ENCODE measurements around the gene SLC1A7. TPM values are rescaled to one million over a fixed set of nuclear protein-coding genes. Genes with fewer than 3 reads are reported as not detected.
A peak's percentile ranks its signal among the peaks of the same experiment; 100 is the strongest.

Gene SLC1A7
- total and polyA plus RNA-seq, 2 of the 13 experiments (the other 11 are each of a cell fraction or from before 2014, with no cell fraction given), result 0.04 to 2.0 TPM

GRCh38 chr1:53075761-53076163 is 66.7 kb downstream of the SLC1A7 start (continued):
- TF ChIP-seq ZNF574 (CRISPR knock-in tag; IDR thresholded peaks at IDR 0.05) (0 out of 2 replicates have a peak, but pooled peaks have one; percentile 13), FOXC1 (CRISPR knock-in tag; IDR thresholded peaks at IDR 0.05; ENCODE audit: borderline replicate concordance) (no peak), HIC2 (CRISPR knock-in tag; IDR thresholded peaks at IDR 0.05; ENCODE audit: low read depth) (peak; percentile 89), NR2F2 (IDR thresholded peaks at IDR 0.05; ENCODE audit: borderline replicate concordance, low read depth) (peak; percentile 88), REL (CRISPR knock-in tag; conservative IDR thresholded peaks at IDR 0.05) (no peak), POGZ (CRISPR knock-in tag; IDR thresholded peaks at IDR 0.05) (peak; percentile 50; the same call in 1 of the 2 replicates), ZBTB7A (CRISPR knock-in tag; IDR thresholded peaks at IDR 0.05) (peak; percentile 78), USF2 (IDR thresholded peaks at IDR 0.05; ENCODE audit: low read depth, low read length) (no peak), USF2 (CRISPR knock-in tag; IDR thresholded peaks at IDR 0.05; ENCODE audit: borderline replicate concordance) (no peak), GATAD2A (CRISPR knock-in tag; IDR thresholded peaks at IDR 0.05) (no peak; the same call in 1 of the 2 replicates), HNRNPK (IDR thresholded peaks at IDR 0.05; ENCODE audit: low read depth, low read length, poor library complexity, severe bottlenecking) (no peak), NR2F1 (CRISPR knock-in tag; IDR thresholded peaks at IDR 0.05) (peak; percentile 76 to 88), KMT2B (CRISPR knock-in tag; IDR thresholded peaks at IDR 0.05) (no peak), SMYD3 (CRISPR knock-in tag; IDR thresholded peaks at IDR 0.05) (no peak), HDAC1 (CRISPR knock-in tag; IDR thresholded peaks at IDR 0.05) (peak; percentile 74), EP300 (IDR thresholded peaks at IDR 0.05; ENCODE audit: low read depth in 2 of 2, low read length in 2 of 2) (peak in 1 of 2 experiments; percentile 46; a peak in 2 of 4 replicates), EP300 (CRISPR knock-in tag; IDR thresholded peaks at IDR 0.05; ENCODE audit: borderline replicate concordance) (no peak), ZMYM3 (CRISPR knock-in tag; IDR thresholded peaks at IDR 0.05) (peak; percentile 79)
- TF ChIP-seq, protein P1, sequence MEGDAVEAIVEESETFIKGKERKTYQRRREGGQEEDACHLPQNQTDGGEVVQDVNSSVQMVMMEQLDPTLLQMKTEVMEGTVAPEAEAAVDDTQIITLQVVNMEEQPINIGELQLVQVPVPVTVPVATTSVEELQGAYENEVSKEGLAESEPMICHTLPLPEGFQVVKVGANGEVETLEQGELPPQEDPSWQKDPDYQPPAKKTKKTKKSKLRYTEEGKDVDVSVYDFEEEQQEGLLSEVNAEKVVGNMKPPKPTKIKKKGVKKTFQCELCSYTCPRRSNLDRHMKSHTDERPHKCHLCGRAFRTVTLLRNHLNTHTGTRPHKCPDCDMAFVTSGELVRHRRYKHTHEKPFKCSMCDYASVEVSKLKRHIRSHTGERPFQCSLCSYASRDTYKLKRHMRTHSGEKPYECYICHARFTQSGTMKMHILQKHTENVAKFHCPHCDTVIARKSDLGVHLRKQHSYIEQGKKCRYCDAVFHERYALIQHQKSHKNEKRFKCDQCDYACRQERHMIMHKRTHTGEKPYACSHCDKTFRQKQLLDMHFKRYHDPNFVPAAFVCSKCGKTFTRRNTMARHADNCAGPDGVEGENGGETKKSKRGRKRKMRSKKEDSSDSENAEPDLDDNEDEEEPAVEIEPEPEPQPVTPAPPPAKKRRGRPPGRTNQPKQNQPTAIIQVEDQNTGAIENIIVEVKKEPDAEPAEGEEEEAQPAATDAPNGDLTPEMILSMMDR (CRISPR knock-in tag; IDR thresholded peaks at IDR 0.05), result 0 out of 2 replicates have a peak, but pooled peaks have one; percentile 14

Measured in HepG2 (cell line).